ENCODE data around the gene RHOA. TPM values are rescaled to one million over a fixed set of nuclear protein-coding genes. Genes with fewer than 3 reads are reported as not detected.
"Not testable (repeated sequence)": the region's sequence is repeated elsewhere in the genome, so short reads cannot be mapped to it uniquely, and the experiment has no call there.

Gene RHOA
- total RNA-seq, 3 donors from 2014 or later: 358 to 430 (median 419) TPM

DNA sequence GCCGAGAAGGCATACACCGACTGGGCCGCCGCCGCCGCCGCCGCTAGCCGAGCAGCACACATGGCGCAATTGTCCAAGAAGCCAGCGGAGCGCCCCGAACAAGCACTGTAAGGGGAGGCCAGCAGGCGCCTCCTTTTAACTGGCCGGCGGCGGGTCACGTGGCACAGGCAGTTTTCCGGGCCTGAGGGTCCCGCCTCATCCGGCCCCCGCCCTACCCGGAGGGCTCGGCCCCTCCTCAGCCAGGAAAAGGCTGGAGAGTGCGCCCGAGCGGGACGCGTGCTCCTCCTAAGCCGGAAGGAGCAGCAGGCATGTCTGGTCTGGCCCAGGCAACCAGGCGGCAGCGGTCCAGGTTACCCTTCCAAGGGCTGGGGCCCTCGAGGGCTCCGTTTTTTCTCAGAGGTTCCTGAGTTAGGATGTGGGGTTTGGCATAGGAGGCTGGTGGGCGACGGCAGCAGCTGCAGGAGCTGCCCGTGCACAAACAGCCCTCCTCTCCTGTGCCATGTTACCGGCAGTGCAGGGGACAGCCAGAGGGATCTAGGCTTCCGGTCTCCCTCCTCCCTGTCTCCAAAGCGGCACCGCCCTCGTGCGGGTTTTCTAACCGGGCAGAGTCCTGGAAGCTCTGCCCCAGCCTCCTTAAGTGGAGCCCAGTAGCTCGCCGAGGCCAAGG is 53.4 kb downstream of the RHOA start, which contains the start of gene GPX1:
GPX1 (minus strand) TSS at position 137 of the 667 bp plus-strand sequence; CDS start at position 62, 75 bp downstream.
- Histone ChIP-seq H3K4me3 (peak within 1 kb of the TSS; percentile 60), H3K36me3 (ENCODE audit: low read depth) (peaks cover 5% of the 10 kb centered on the region), H3K9me3 (no peaks in the 10 kb centered on the region), H3K4me1 (ENCODE audit: low read depth) (peaks cover 25% of the 10 kb centered on the region)
- peak; percentile 94 for ATAC-seq
- TF ChIP-seq, protein P1, sequence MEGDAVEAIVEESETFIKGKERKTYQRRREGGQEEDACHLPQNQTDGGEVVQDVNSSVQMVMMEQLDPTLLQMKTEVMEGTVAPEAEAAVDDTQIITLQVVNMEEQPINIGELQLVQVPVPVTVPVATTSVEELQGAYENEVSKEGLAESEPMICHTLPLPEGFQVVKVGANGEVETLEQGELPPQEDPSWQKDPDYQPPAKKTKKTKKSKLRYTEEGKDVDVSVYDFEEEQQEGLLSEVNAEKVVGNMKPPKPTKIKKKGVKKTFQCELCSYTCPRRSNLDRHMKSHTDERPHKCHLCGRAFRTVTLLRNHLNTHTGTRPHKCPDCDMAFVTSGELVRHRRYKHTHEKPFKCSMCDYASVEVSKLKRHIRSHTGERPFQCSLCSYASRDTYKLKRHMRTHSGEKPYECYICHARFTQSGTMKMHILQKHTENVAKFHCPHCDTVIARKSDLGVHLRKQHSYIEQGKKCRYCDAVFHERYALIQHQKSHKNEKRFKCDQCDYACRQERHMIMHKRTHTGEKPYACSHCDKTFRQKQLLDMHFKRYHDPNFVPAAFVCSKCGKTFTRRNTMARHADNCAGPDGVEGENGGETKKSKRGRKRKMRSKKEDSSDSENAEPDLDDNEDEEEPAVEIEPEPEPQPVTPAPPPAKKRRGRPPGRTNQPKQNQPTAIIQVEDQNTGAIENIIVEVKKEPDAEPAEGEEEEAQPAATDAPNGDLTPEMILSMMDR (IDR thresholded peaks at IDR 0.05): no peak
- intact Hi-C loops (cut with DNase I, micrococcal nuclease): no loop called here
- peak; percentile 96 to 97 (median 97) for DNase-seq

DNA sequence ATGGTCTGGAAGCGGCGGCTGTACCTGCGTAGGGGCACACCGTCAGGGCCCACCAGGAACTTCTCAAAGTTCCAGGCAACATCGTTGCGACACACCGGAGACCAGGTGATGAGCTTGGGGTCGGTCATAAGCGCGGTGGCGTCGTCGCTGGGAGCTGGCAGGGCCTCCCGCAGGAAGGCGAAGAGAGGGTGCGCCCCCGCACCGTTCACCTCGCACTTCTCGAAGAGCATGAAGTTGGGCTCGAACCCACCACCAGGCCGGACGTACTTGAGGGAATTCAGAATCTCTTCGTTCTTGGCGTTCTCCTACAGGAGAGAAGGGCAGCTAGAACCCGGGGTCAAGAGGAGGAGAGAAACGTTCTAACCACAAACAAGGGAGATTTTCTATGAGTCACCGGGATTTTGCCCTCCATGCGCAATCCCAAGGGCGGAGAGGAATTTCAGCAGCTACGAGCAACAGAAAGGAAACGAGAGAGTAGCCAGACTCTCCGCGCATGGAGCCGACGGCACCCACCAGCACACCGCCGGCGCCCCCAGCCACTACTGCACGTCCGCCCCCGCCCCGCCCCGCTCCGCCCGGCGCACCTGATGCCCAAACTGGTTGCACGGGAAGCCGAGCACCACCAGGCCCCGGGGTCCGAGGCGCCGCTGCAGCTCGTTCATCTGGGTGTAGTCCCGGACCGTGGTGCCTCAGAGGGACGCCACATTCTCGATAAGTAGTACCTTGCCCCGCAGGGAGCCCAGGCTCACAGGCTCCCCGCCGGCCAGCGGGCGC is 54.1 kb downstream of the RHOA start:
- H3K4me1 ChIP-seq (ENCODE audit: low read depth): peaks cover 25% of the 10 kb centered on the region

DNA sequence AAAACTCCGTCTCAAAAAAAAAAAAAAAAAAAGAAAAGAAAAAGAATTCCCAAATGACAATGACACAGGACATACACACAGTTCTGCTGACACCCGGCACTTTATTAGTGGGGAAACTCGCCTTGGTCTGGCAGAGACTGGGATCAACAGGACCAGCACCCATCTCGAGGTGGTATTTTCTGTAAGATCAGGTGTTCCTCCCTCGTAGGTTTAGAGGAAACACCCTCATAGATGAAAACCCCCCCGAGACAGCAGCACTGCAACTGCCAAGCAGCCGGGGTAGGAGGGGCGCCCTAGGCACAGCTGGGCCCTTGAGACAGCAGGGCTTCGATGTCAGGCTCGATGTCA is 54.7 kb downstream of the RHOA start:
- peak in 1 of 3 donors; percentile 6 for DNase-seq
- intact Hi-C loops (cut with DNase I, micrococcal nuclease); H3K36me3 ChIP-seq (ENCODE audit: low read depth); H3K4me3 ChIP-seq; H3K9me3 ChIP-seq; ATAC-seq: not testable (repeated sequence)
- peaks cover 25% of the 10 kb centered on the region for H3K4me1 ChIP-seq (ENCODE audit: low read depth)

More for the DNA sequence above, 54.1 kb downstream of the RHOA start:
- DNase-seq: peak; percentile 62 to 78 (median 77)
- peak; percentile 56 for ATAC-seq
- intact Hi-C loops (cut with DNase I, micrococcal nuclease); H3K36me3 ChIP-seq (ENCODE audit: low read depth); H3K9me3 ChIP-seq: not testable (repeated sequence)
- peak overlapping the region; percentile 60 for H3K4me3 ChIP-seq

DNA sequence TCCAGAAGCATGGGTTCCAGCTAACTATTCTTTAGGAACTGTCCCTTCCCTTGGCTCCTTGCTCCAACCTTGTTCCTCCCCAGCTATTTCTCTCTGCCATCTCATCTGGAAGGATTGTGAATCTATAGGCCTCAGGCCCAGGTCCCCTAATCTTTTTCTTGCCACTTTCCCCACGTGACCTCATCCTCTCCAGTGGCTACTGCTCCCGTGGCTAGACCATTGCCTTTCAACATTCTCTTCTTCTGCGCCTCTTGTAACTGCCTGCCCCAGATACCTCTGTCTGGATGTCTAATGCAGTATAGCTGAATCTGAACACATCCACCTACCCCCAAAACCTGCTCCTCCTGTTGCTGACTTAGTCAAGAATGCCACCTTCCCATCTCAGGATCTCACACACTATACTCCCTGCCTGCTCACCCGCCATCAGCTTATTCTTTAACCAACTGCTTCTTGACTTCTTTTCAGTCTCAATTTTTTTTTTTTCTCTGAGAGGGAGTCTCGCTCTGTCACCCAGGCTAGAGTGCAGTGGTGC is 58.8 kb downstream of the RHOA start:
- TF ChIP-seq, protein P1 (IDR thresholded peaks at IDR 0.05): no peak
- no peak for ATAC-seq
- H3K4me3 ChIP-seq: no peak overlapping the region
- H3K9me3 ChIP-seq: no peaks in the 10 kb centered on the region
- intact Hi-C loops (cut with DNase I, micrococcal nuclease): no loop called here
- H3K4me1 ChIP-seq (ENCODE audit: low read depth): peaks cover 7% of the 10 kb centered on the region
- H3K36me3 ChIP-seq (ENCODE audit: low read depth): no peaks in the 10 kb centered on the region
- no peak for DNase-seq

DNA sequence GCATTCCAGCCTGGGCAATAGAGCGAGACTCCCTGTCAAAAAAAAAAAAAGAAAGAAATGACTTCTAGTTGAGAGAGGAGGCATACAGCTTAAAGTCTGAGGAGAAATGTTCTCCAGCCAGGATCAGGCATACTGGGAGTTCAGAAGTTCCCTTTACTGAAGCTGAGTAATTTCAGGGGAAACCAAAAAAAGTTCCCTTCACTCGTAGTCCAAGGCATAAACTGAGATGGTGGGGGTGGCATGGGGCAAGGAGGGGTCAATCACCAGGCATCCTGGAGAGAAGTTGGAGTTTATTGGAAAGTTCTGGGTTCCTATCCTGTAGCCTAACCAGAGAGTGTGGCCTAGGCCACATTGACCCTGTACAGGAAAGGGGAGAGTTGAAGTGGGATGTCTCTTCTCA is 59.5 kb downstream of the RHOA start:
- intact Hi-C loops (cut with DNase I, micrococcal nuclease): no loop called here
- Histone ChIP-seq H3K36me3 (ENCODE audit: low read depth) (no peaks in the 10 kb centered on the region), H3K4me1 (ENCODE audit: low read depth) (peaks cover 7% of the 10 kb centered on the region), H3K9me3 (no peaks in the 10 kb centered on the region), H3K4me3 (no peak overlapping the region)
- DNase-seq (no peak), ATAC-seq (no peak)
- TF ChIP-seq, protein P1 (IDR thresholded peaks at IDR 0.05): no peak

DNA sequence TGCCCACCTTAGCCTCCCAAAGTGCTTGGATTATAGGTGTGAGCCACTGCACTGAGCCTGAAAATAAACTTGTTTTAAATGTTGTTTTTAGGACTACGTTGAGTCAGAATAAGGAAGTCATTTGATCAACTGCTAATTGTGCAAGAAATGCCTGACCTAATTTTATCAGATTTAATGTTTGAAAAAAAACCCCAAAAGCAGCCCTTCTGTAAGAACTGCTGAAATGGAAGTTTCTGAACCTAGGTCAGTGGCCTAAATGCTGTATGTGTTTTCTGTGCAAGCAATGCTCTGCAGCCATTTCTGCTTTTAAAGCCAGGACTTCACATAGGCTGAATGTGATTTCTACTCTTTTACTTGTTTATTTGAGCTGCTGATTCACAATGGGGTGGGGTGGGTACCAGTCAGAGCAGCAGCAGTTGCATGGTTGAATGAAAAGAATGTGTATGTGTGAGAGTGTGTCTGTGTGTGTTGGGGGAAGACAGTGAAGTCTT is 60.2 kb downstream of the RHOA start:
- Histone ChIP-seq H3K36me3 (ENCODE audit: low read depth) (no peaks in the 10 kb centered on the region), H3K4me1 (ENCODE audit: low read depth) (peaks cover 2% of the 10 kb centered on the region), H3K4me3 (no peak overlapping the region), H3K9me3 (no peaks in the 10 kb centered on the region)
- DNase-seq (no peak), ATAC-seq (peak; percentile 33)
- TF ChIP-seq, protein P1 (IDR thresholded peaks at IDR 0.05): no peak
- intact Hi-C loops (cut with DNase I, micrococcal nuclease): no loop called here
